Gastrocnemius medialis (tissue), 4 donors: Measurements from ENCODE around the gene ADGRV1. TPM values are rescaled to one million over a fixed set of nuclear protein-coding genes. Genes with fewer than 3 reads are reported as not detected.

Source experiments
- ATAC-seq, 2 donors: fragments of 150-250 bp; one replicate each; pipeline ENCODE4 v1.9.1; 2016
- DNase-seq, 2 donors: peaks; one replicate each; pipeline ENCODE4 v3.0.0-alpha.2; 2019
- H3K27ac ChIP-seq, 4 donors: fragments of 200-600 bp; sonication (generic); 1 replicate in 1 of 4; 2 replicates in 3 of 4; pipeline ENCODE4 v1.5.1; 2016 to 2018; ENCODE audit warnings: mild to moderate bottlenecking in 2 of 4, moderate library complexity in 1 of 4
- H3K27me3 ChIP-seq, 3 donors: fragments of 200-600 bp; sonication (generic) in 2 of 3; 1 replicate in 1 of 3; 2 replicates in 2 of 3; pipeline versions ENCODE4 v1.5.1 to v1.6.0; 2016 to 2019; ENCODE audit warnings: mild to moderate bottlenecking in 1 of 3, moderate library complexity in 1 of 3
- H3K36me3 ChIP-seq, 2 donors: fragments of 200-600 bp; sonication (generic) in 1 of 2; one replicate each; pipeline ENCODE4 v1.5.1; 2017 to 2018
- H3K4me1 ChIP-seq, 2 donors: fragments of 200-600 bp; sonication (generic) in 1 of 2; one replicate each; pipeline ENCODE4 v1.5.1; 2016 to 2017; ENCODE audit warnings: mild to moderate bottlenecking in 2 of 2
- H3K4me3 ChIP-seq, 4 donors: fragments of 200-600 bp; sonication (generic) in 3 of 4; 1 replicate in 1 of 4; 2 replicates in 3 of 4; pipeline ENCODE4 v1.5.1; 2016 to 2019; ENCODE audit warnings: mild to moderate bottlenecking in 2 of 4
- H3K9me3 ChIP-seq, 3 donors: fragments of 200-600 bp; sonication (generic) in 2 of 3; 1 replicate in 1 of 3; 2 replicates in 2 of 3; pipeline ENCODE4 v1.5.1; 2016 to 2019
- CTCF ChIP-seq, 5 experiments: fragments of 450-650 bp in 3 of 5; fragments of 200-600 bp in 2 of 5; sonication (generic) in 2 of 5; IDR thresholded peaks in 4 of 5; conservative IDR thresholded peaks in 1 of 5; 1 replicate in 4 of 5; 2 replicates in 1 of 5; pipeline ENCODE4 v1.5.1; 2016 to 2019; ENCODE audit warnings: antibody characterized with exemption in 5 of 5, mild to moderate bottlenecking in 3 of 5, moderate library complexity in 3 of 5
- POLR2A ChIP-seq, 2 donors: fragments of 450-650 bp; IDR thresholded peaks; one replicate each; pipeline ENCODE4 v1.6.1; 2017; ENCODE audit warnings: antibody characterized with exemption in 2 of 2, mild to moderate bottlenecking in 2 of 2, moderate library complexity in 2 of 2
- in situ Hi-C, 4 donors: fragments of 200-750 bp; cut with MboI; loops; one replicate each; pipeline versions ENCODE4 v1.15.0 to v1.8.0; 2017; ENCODE audit warnings: low sequenced_read_pairs in 4 of 4
- intact Hi-C: fragments of 100-400 bp; cut with DNase I; formaldehyde crosslinking; loops from one replicate; pipeline ENCODE4 v1.15.1; 2023; ENCODE audit warnings: low total_unique reads
- total RNA-seq, 4 donors: library from RNA; depleted of rRNA; stranded (reverse); fragments of >200 nt; gene quantifications; one replicate each; pipeline versions ENCODE4 v1.1.0 to v1.2.3, GENCODE V29; 2016

Gene ADGRV1
- total RNA-seq, 4 donors from 2014 or later, result 0.22 to 0.41 TPM; not detected in 2

DNA sequence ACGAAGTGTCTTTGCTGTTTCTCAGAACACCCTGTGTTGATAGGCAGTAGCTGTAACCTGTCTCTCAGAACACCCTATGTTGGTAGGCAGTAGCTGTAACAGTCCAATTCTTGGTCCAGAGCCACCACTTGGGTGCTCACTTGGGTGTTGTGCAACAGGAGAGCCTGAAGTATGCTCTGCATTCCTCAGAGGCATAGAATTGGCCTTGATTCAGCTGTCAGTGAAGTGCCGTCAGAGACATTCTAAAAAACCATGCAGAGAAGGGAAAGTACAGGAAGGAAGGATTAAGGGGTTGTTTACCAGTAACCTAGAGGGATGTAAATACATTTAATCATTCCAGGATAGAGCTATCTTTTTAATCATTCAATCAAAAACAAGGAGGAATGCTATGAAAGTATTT, 593.4 kb downstream of the ADGRV1 start:
- Histone ChIP-seq H3K36me3 (no peaks in the 10 kb centered on the region), H3K9me3 (no peaks in the 10 kb centered on the region), H3K4me1 (peaks cover 5 to 8% of the 10 kb centered on the region in 2 donors), H3K27me3 (no peaks in the 10 kb centered on the region), H3K27ac (no peak overlapping the region), H3K4me3 (no peak overlapping the region)
- TF ChIP-seq POLR2A (IDR thresholded peaks at IDR 0.05), result no peak
- TF ChIP-seq CTCF (IDR thresholded peaks at IDR 0.05 in 4 of 5, conservative IDR thresholded peaks at IDR 0.05 in 1 of 5), result no peak
- in situ Hi-C loops (no loop called here), intact Hi-C loops (no loop called here)
- peak in 1 of 2 donors; percentile 40 for DNase-seq
- ATAC-seq, result peak in 1 of 2 donors; percentile 49

- no peak overlapping the region for H3K27ac ChIP-seq
- no peak for TF ChIP-seq CTCF (IDR thresholded peaks at IDR 0.05 in 4 of 5, conservative IDR thresholded peaks at IDR 0.05 in 1 of 5)
- no peak for TF ChIP-seq POLR2A (IDR thresholded peaks at IDR 0.05)
Measured at GRCh38 chr5:91154338-91154737, 595.7 kb downstream of the ADGRV1 start.

GRCh38 chr5:91155274-91155673, 596.7 kb downstream of the ADGRV1 start:
- DNase-seq (no peak), ATAC-seq (no peak)
- H3K9me3 ChIP-seq, result no peaks in the 10 kb centered on the region
- H3K27me3 ChIP-seq, result no peaks in the 10 kb centered on the region
- no peaks in the 10 kb centered on the region for H3K36me3 ChIP-seq
- TF ChIP-seq CTCF (IDR thresholded peaks at IDR 0.05 in 4 of 5, conservative IDR thresholded peaks at IDR 0.05 in 1 of 5), result no peak
- no peak for TF ChIP-seq POLR2A (IDR thresholded peaks at IDR 0.05)
- intact Hi-C loops, result no loop called here
- H3K4me1 ChIP-seq, result peaks cover 5 to 8% of the 10 kb centered on the region in 2 donors
- in situ Hi-C loops, result no loop called here
- H3K4me3 ChIP-seq, result no peak overlapping the region
- H3K27ac ChIP-seq, result no peak overlapping the region

More at GRCh38 chr5:91154338-91154737, 595.7 kb downstream of the ADGRV1 start:
- in situ Hi-C loops (no loop called here), intact Hi-C loops (no loop called here)
- ATAC-seq (no peak), DNase-seq (no peak)
- no peaks in the 10 kb centered on the region for H3K27me3 ChIP-seq
- H3K4me3 ChIP-seq, result no peak overlapping the region
- no peaks in the 10 kb centered on the region for H3K9me3 ChIP-seq
- no peaks in the 10 kb centered on the region for H3K36me3 ChIP-seq
- peaks cover 5 to 8% of the 10 kb centered on the region in 2 donors for H3K4me1 ChIP-seq

GRCh38 chr5:91156242-91156641, 597.6 kb downstream of the ADGRV1 start:
- DNase-seq (no peak), ATAC-seq (no peak)
- in situ Hi-C loops (no loop called here), intact Hi-C loops (no loop called here)
- TF ChIP-seq CTCF (IDR thresholded peaks at IDR 0.05 in 4 of 5, conservative IDR thresholded peaks at IDR 0.05 in 1 of 5) (no peak), POLR2A (IDR thresholded peaks at IDR 0.05) (no peak)
- no peaks in the 10 kb centered on the region for H3K36me3 ChIP-seq
- H3K4me3 ChIP-seq, result no peak overlapping the region
- no peaks in the 10 kb centered on the region for H3K9me3 ChIP-seq
- H3K27me3 ChIP-seq, result no peaks in the 10 kb centered on the region
- no peak overlapping the region for H3K27ac ChIP-seq
- H3K4me1 ChIP-seq, result peaks cover 5 to 8% of the 10 kb centered on the region in 2 donors

- no peak for ATAC-seq
- intact Hi-C loops, result no loop called here
Measured at GRCh38 chr5:91158011-91158410, 599.4 kb downstream of the ADGRV1 start.

More at GRCh38 chr5:91158011-91158410, 599.4 kb downstream of the ADGRV1 start:
- TF ChIP-seq CTCF (IDR thresholded peaks at IDR 0.05 in 4 of 5, conservative IDR thresholded peaks at IDR 0.05 in 1 of 5) (no peak), POLR2A (IDR thresholded peaks at IDR 0.05) (no peak)
- Histone ChIP-seq H3K27ac (no peak overlapping the region), H3K4me3 (no peak overlapping the region), H3K9me3 (no peaks in the 10 kb centered on the region), H3K36me3 (no peaks in the 10 kb centered on the region), H3K27me3 (no peaks in the 10 kb centered on the region), H3K4me1 (peaks cover 0 to 2% of the 10 kb centered on the region in 2 donors)
- no peak for DNase-seq
- in situ Hi-C loops, result no loop called here
